HepG2 (cell line): ENCODE results near the gene PPP1R18. TPM values are rescaled to one million over a fixed set of nuclear protein-coding genes. Genes with fewer than 3 reads are reported as not detected.

Experiments used
- ASH2L ChIP-seq: fragments of 300-600, 200-600 bp; sonication (generic); IDR thresholded peaks from 2 replicates; pipeline ENCODE4 v1.7.0; 2017; ENCODE audit warnings: low read depth, mild to moderate bottlenecking, moderate library complexity, mixed read lengths, low read length; ENCODE audit not compliant: insufficient read length
- ATM ChIP-seq: fragments of 450-650 bp; IDR thresholded peaks from 2 replicates; pipeline ENCODE4 v1.7.1; 2017; ENCODE audit warnings: mild to moderate bottlenecking, borderline replicate concordance
- ATRX ChIP-seq: sonication (generic); formaldehyde crosslinking; IDR thresholded peaks from 2 replicates; pipeline ENCODE4 v1.4.0; 2020; ENCODE audit warnings: missing genetic modification reagents, borderline replicate concordance
- FUBP1 ChIP-seq: sonication (generic); formaldehyde crosslinking; IDR thresholded peaks from 2 replicates; pipeline ENCODE4 v1.5.1; 2020; ENCODE audit warnings: missing genetic modification reagents, mild to moderate bottlenecking, borderline replicate concordance
- GATAD1 ChIP-seq: IDR thresholded peaks from 2 replicates; pipeline ENCODE4 v1.6.1; 2016; ENCODE audit warnings: missing genetic modification reagents, missing compliant biosample characterization
- GATAD2A ChIP-seq: IDR thresholded peaks from 2 replicates; pipeline ENCODE4 v1.6.1; 2016
- GTF2F1 ChIP-seq: fragments of 150-350 bp; IDR thresholded peaks from 2 replicates; pipeline ENCODE4 v1.6.1; 2014; ENCODE audit warnings: low read length
- HDAC2 ChIP-seq: sonication (generic); formaldehyde crosslinking; IDR thresholded peaks from 2 replicates; pipeline ENCODE4 v1.4.0; 2020; ENCODE audit warnings: missing genetic modification reagents
- KLF13 ChIP-seq: sonication (generic); formaldehyde crosslinking; IDR thresholded peaks from 2 replicates; pipeline ENCODE4 v1.4.0; 2020; ENCODE audit warnings: mild to moderate bottlenecking, missing genetic modification reagents
- MAFF ChIP-seq: IDR thresholded peaks from 2 replicates; pipeline ENCODE4 v1.6.1; 2011; ENCODE audit warnings: low read depth, low read length, improper control_type of control experiment
- NR1H2 ChIP-seq: sonication (generic); formaldehyde crosslinking; IDR thresholded peaks from 2 replicates; pipeline ENCODE4 v1.8.1; 2022; ENCODE audit warnings: low read depth, missing genetic modification reagents, borderline replicate concordance
- SETDB1 ChIP-seq: sonication (generic); formaldehyde crosslinking; IDR thresholded peaks from 2 replicates; pipeline ENCODE4 v1.5.1; 2020; ENCODE audit warnings: missing genetic modification reagents, mild to moderate bottlenecking, borderline replicate concordance
- SMARCC2 ChIP-seq: fragments of 450-650 bp; IDR thresholded peaks from 2 replicates; pipeline ENCODE4 v1.6.1; 2017; ENCODE audit warnings: antibody characterized with exemption, mild to moderate bottlenecking
- TMF1 ChIP-seq: sonication (generic); formaldehyde crosslinking; IDR thresholded peaks from 2 replicates; pipeline ENCODE4 v1.8.1; 2022; ENCODE audit warnings: low read depth, missing genetic modification reagents
- ZBED4 ChIP-seq: sonication (generic); formaldehyde crosslinking; IDR thresholded peaks from 2 replicates; pipeline ENCODE4 v1.4.0; 2020; ENCODE audit warnings: missing genetic modification reagents, borderline replicate concordance
- ZBTB21 ChIP-seq: sonication (generic); formaldehyde crosslinking; IDR thresholded peaks from 2 replicates; pipeline ENCODE4 v1.4.0; 2020; ENCODE audit warnings: missing genetic modification reagents
- ZKSCAN8 ChIP-seq: IDR thresholded peaks from 2 replicates; pipeline ENCODE4 v1.6.1; 2016; ENCODE audit warnings: borderline replicate concordance, missing genetic modification reagents, missing compliant biosample characterization
- ZNF335 ChIP-seq: sonication (generic); formaldehyde crosslinking; IDR thresholded peaks from 2 replicates; pipeline ENCODE4 v1.4.0; 2020; ENCODE audit warnings: missing genetic modification reagents
- ZNF414 ChIP-seq: sonication (generic); formaldehyde crosslinking; IDR thresholded peaks from 2 replicates; pipeline ENCODE4 v1.5.0; 2020; ENCODE audit warnings: missing genetic modification reagents
- ZNF720 ChIP-seq: sonication (generic); formaldehyde crosslinking; IDR thresholded peaks from 2 replicates; pipeline ENCODE4 v1.4.0; 2020; ENCODE audit warnings: missing genetic modification reagents
- ZNF766 ChIP-seq: sonication (generic); formaldehyde crosslinking; IDR thresholded peaks from 2 replicates; pipeline ENCODE4 v1.5.0; 2020; ENCODE audit warnings: missing genetic modification reagents, borderline replicate concordance
- ZNF781 ChIP-seq: sonication (generic); formaldehyde crosslinking; IDR thresholded peaks from 2 replicates; pipeline ENCODE4 v1.5.1; 2020; ENCODE audit warnings: borderline replicate concordance, mild to moderate bottlenecking, missing genetic modification reagents; ENCODE audit errors: not compliant biosample characterization
- ZNF883 ChIP-seq: sonication (generic); formaldehyde crosslinking; IDR thresholded peaks from 2 replicates; pipeline ENCODE4 v1.5.1; 2020; ENCODE audit warnings: mild to moderate bottlenecking, missing genetic modification reagents; ENCODE audit errors: not compliant biosample characterization
- ZSCAN22 ChIP-seq: sonication (generic); formaldehyde crosslinking; IDR thresholded peaks from 2 replicates; pipeline ENCODE4 v1.4.0; 2020; ENCODE audit warnings: mild to moderate bottlenecking, missing genetic modification reagents
- polyA plus RNA-seq, 8 experiments: library from polyadenylated mRNA; depleted of rRNA in 3 of 8; stranded (reverse) in 7 of 8; unstranded in 1 of 8; fragments of >200 nt; fragmentation: Illumina TruSeq in 4 of 8; extraction: Trizol in 4 of 8; gene quantifications; 2 replicates each; pipeline versions ENCODE4 v1.2.1 to v1.2.3, GENCODE V29; 2011 to 2016; ENCODE audit warnings: low read depth in 4 of 8, missing spikeins in 1 of 8, mixed read lengths in 1 of 8; ENCODE audit not compliant: insufficient read depth in 1 of 8
- total RNA-seq, 5 experiments: library from RNA; depleted of rRNA; stranded (reverse); fragments of >200 nt; fragmentation: Illumina TruSeq; extraction: Trizol; gene quantifications; 2 replicates each; pipeline ENCODE4 v1.2.3, GENCODE V29; 2016; ENCODE audit warnings: low read depth in 1 of 5

PPP1R18 gene
- total and polyA plus RNA-seq, 2 of the 13 experiments (the other 11 are each of a cell fraction or from before 2014, with no cell fraction given): 4.9 to 9.2 TPM

- peak; percentile 96; the same call in 1 of the 2 replicates for TF ChIP-seq FUBP1
- TF ChIP-seq SETDB1 (CRISPR knock-in tag): no peak
- TF ChIP-seq ZNF766 (CRISPR knock-in tag): peak; percentile 93
- TF ChIP-seq GATAD2A (CRISPR knock-in tag): peak; percentile 81
- TF ChIP-seq MAFF: no peak
- peak; percentile 87; the same call in 1 of the 2 replicates for TF ChIP-seq NR1H2 (CRISPR knock-in tag)
- TF ChIP-seq ZKSCAN8 (CRISPR knock-in tag): no peak
- no peak for TF ChIP-seq SMARCC2
- TF ChIP-seq GATAD1 (CRISPR knock-in tag): peak; percentile 73
- peak; percentile 81 for TF ChIP-seq HDAC2 (CRISPR knock-in tag)
- TF ChIP-seq ZNF335 (CRISPR knock-in tag): peak; percentile 15; the same call in 1 of the 2 replicates
- TF ChIP-seq GTF2F1: 0 out of 2 replicates have a peak, but pooled peaks have one; percentile 14
- TF ChIP-seq ATRX (CRISPR knock-in tag): no peak
- peak; percentile 9; the same call in 1 of the 2 replicates for TF ChIP-seq ZBTB21 (CRISPR knock-in tag)
- peak; percentile 99 for TF ChIP-seq ZNF883 (CRISPR knock-in tag)
- TF ChIP-seq ZNF781: peak; percentile 61
- TF ChIP-seq ZNF720: no peak
- no peak; the same call in 1 of the 2 replicates for TF ChIP-seq TMF1 (CRISPR knock-in tag)
- peak; percentile 93 for TF ChIP-seq KLF13
- TF ChIP-seq ZBED4 (CRISPR knock-in tag): peak; percentile 83; the same call in 1 of the 2 replicates
- TF ChIP-seq ZSCAN22 (CRISPR knock-in tag): 0 out of 2 replicates have a peak, but pooled peaks have one; percentile 67
- no peak for TF ChIP-seq ATM
- TF ChIP-seq ASH2L: peak; percentile 81
- TF ChIP-seq ZNF414 (CRISPR knock-in tag): peak; percentile 87; the same call in 1 of the 2 replicates
These were observed 39.0 kb downstream of the PPP1R18 start (continued) for GRCh38 chr6:30647242-30648116.
